ENCODE data around the gene RETN.

RETN gene

GRCh38 chr19:7690779-7691258, 22.0 kb downstream of the RETN start:
- no peak for DNase-seq (ENCODE audit: low read depth)
- no peak for TF ChIP-seq CTCF (IDR thresholded peaks at IDR 0.05; ENCODE audit: insufficient read depth, low read depth, low read length, missing control alignments)
- H3K4me3 ChIP-seq (ENCODE audit: low read length), result no peak overlapping the region

GRCh38 chr19:7691497-7691896, 22.6 kb downstream of the RETN start:
- no peak for TF ChIP-seq CTCF (IDR thresholded peaks at IDR 0.05; ENCODE audit: insufficient read depth, low read depth, low read length, missing control alignments)
- no peak for DNase-seq (ENCODE audit: low read depth)

GRCh38 chr19:7692417-7693088, 23.7 kb downstream of the RETN start:
- no peak for TF ChIP-seq CTCF (IDR thresholded peaks at IDR 0.05; ENCODE audit: insufficient read depth, low read depth, low read length, missing control alignments)
- H3K4me3 ChIP-seq (ENCODE audit: low read length), result no peak overlapping the region
- DNase-seq (ENCODE audit: low read depth), result no peak

More at GRCh38 chr19:7691497-7691896, 22.6 kb downstream of the RETN start:
- H3K4me3 ChIP-seq (ENCODE audit: low read length), result no peak overlapping the region

- no peak for DNase-seq (ENCODE audit: low read depth)
- TF ChIP-seq CTCF (IDR thresholded peaks at IDR 0.05; ENCODE audit: insufficient read depth, low read depth, low read length, missing control alignments), result no peak
- H3K4me3 ChIP-seq (ENCODE audit: low read length), result no peak overlapping the region
These were observed 25.6 kb downstream of the RETN start for GRCh38 chr19:7694499-7694898.

GRCh38 chr19:7697721-7698287, 29.0 kb downstream of the RETN start:
- no peak for TF ChIP-seq CTCF (IDR thresholded peaks at IDR 0.05; ENCODE audit: insufficient read depth, low read depth, low read length, missing control alignments)
- no peak for DNase-seq (ENCODE audit: low read depth)
- H3K4me3 ChIP-seq (ENCODE audit: low read length), result no peak overlapping the region

- DNase-seq (ENCODE audit: low read depth), result no peak
- H3K4me3 ChIP-seq (ENCODE audit: low read length), result no peak overlapping the region
- TF ChIP-seq CTCF (IDR thresholded peaks at IDR 0.05; ENCODE audit: insufficient read depth, low read depth, low read length, missing control alignments), result no peak
These were observed 29.7 kb downstream of the RETN start for GRCh38 chr19:7698583-7698982.

GRCh38 chr19:7699003-7699402, 30.2 kb downstream of the RETN start:
- no peak for DNase-seq (ENCODE audit: low read depth)
- no peak for TF ChIP-seq CTCF (IDR thresholded peaks at IDR 0.05; ENCODE audit: insufficient read depth, low read depth, low read length, missing control alignments)
- H3K4me3 ChIP-seq (ENCODE audit: low read length), result no peak overlapping the region

All from epithelial cell of esophagus (primary cell).